GM19023 (cell line): ENCODE results near the gene ADD3.
"Not testable (repeated sequence)": the region's sequence is repeated elsewhere in the genome, so short reads cannot be mapped to it uniquely, and the experiment has no call there.

Experiments
- ATAC-seq: cut with Tn5 transposase; IDR thresholded peaks from one replicate; pipeline ENCODE4 v1.9.1; 2021; ENCODE audit warnings: mild to moderate bottlenecking, moderate library complexity; ENCODE audit not compliant: unreplicated experiment

Gene ADD3

GRCh38 chr10:110101464-110102144 lies 93.8 kb downstream of the ADD3 start:
- no peak for ATAC-seq

GRCh38 chr10:110103921-110104461 lies 96.2 kb downstream of the ADD3 start:
- ATAC-seq: no peak

- no peak for ATAC-seq
These were observed 98.1 kb downstream of the ADD3 start for GRCh38 chr10:110105873-110106272.

- ATAC-seq: no peak
These were observed 99.6 kb downstream of the ADD3 start for GRCh38 chr10:110107430-110107829.

GRCh38 chr10:110107887-110108286 lies 100.1 kb downstream of the ADD3 start:
- ATAC-seq: no peak

- ATAC-seq: no peak
These were observed 101.7 kb downstream of the ADD3 start for GRCh38 chr10:110109511-110109910.

GRCh38 chr10:110110338-110110737 lies 102.6 kb downstream of the ADD3 start:
- no peak for ATAC-seq

- no peak for ATAC-seq
These were observed 106.0 kb downstream of the ADD3 start for GRCh38 chr10:110113670-110114337.

- ATAC-seq: not testable (repeated sequence)
These were observed 106.9 kb downstream of the ADD3 start for GRCh38 chr10:110114668-110115067.

- ATAC-seq: no peak
These were observed 108.2 kb downstream of the ADD3 start for GRCh38 chr10:110115784-110116520.

GRCh38 chr10:110118891-110119621 lies 111.3 kb downstream of the ADD3 start:
- ATAC-seq: no peak

GRCh38 chr10:110123594-110123993 lies 115.8 kb downstream of the ADD3 start:
- ATAC-seq: no peak

- no peak for ATAC-seq
These were observed 121.7 kb downstream of the ADD3 start for GRCh38 chr10:110129490-110129889.

GRCh38 chr10:110134917-110135316 lies 127.1 kb downstream of the ADD3 start:
- no peak for ATAC-seq

GRCh38 chr10:110135836-110136235 lies 128.1 kb downstream of the ADD3 start:
- ATAC-seq: not testable (repeated sequence)

- ATAC-seq: no peak
These were observed 129.4 kb downstream of the ADD3 start for GRCh38 chr10:110137142-110137545.

- no peak for ATAC-seq
These were observed 130.5 kb downstream of the ADD3 start for GRCh38 chr10:110138197-110138812.

- no peak for ATAC-seq
These were observed 133.4 kb downstream of the ADD3 start for GRCh38 chr10:110141185-110141584.

GRCh38 chr10:110141871-110142635 lies 134.3 kb downstream of the ADD3 start:
- no peak for ATAC-seq

- no peak for ATAC-seq
These were observed 135.2 kb downstream of the ADD3 start for GRCh38 chr10:110142965-110143364.
